NB4 (cell line): ENCODE data around the gene ADPRH.

Experiments used
- POLR2A ChIP-seq: IDR thresholded peaks from 2 replicates; pipeline ENCODE4 v1.6.1; 2011; ENCODE audit warnings: mild to moderate bottlenecking; ENCODE audit not compliant: insufficient read length; ENCODE audit errors: extremely low read depth
- TF ChIP-seq, protein P1 (sequence below): IDR thresholded peaks from one replicate; pipeline ENCODE4 v1.5.1; 2012; ENCODE audit warnings: low read depth, low read length

DNA sequence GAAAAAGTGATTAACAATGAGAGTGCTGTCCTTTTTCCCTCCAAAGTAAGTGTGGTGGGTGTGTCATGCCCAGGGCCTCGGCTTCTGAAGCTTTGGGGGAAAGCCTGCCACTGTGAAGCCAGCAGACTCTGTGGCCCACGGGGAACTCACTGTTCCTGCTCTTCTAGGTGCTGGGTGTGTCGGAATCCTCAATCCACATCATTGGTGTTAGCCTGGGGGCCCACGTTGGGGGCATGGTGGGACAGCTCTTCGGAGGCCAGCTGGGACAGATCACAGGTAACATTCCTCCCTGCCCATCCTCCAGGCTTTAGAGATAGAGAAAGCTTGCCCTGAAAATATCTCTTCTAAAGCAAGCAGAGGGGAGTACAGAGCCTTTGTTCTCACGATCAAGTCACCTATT is 30.0 kb downstream of the ADPRH start:
- TF ChIP-seq, protein P1, sequence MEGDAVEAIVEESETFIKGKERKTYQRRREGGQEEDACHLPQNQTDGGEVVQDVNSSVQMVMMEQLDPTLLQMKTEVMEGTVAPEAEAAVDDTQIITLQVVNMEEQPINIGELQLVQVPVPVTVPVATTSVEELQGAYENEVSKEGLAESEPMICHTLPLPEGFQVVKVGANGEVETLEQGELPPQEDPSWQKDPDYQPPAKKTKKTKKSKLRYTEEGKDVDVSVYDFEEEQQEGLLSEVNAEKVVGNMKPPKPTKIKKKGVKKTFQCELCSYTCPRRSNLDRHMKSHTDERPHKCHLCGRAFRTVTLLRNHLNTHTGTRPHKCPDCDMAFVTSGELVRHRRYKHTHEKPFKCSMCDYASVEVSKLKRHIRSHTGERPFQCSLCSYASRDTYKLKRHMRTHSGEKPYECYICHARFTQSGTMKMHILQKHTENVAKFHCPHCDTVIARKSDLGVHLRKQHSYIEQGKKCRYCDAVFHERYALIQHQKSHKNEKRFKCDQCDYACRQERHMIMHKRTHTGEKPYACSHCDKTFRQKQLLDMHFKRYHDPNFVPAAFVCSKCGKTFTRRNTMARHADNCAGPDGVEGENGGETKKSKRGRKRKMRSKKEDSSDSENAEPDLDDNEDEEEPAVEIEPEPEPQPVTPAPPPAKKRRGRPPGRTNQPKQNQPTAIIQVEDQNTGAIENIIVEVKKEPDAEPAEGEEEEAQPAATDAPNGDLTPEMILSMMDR: no peak
- no peak for TF ChIP-seq POLR2A
